GM12878 (cell line): Measurements from ENCODE around the gene PPP1R13L. TPM values are rescaled to one million over a fixed set of nuclear protein-coding genes. Genes with fewer than 3 reads are reported as not detected.

Experiments used
- ASH2L ChIP-seq: fragments of 300-600, 200-600 bp; sonication (generic); IDR thresholded peaks from 2 replicates; pipeline ENCODE4 v1.6.1; 2017; ENCODE audit warnings: low read depth, mild to moderate bottlenecking, borderline replicate concordance
- ATF2 ChIP-seq: IDR thresholded peaks from 2 replicates; pipeline ENCODE4 v1.6.1; 2012; ENCODE audit warnings: low read length, inconsistent platforms
- BHLHE40 ChIP-seq, 2 experiments: fragments of 450-650 bp in 1 of 2; IDR thresholded peaks; 2 replicates each; pipeline ENCODE4 v1.6.1; 2011 to 2017; ENCODE audit warnings: low read depth in 2 of 2, borderline replicate concordance in 1 of 2, improper control_type of control experiment in 1 of 2, low read length in 1 of 2, mild to moderate bottlenecking in 1 of 2
- CREB1 ChIP-seq: IDR thresholded peaks from 2 replicates; pipeline ENCODE4 v1.6.1; 2012; ENCODE audit warnings: low read depth, mild to moderate bottlenecking, inconsistent platforms
- CUX1 ChIP-seq: IDR thresholded peaks from 2 replicates; pipeline ENCODE4 v1.6.1; 2012; ENCODE audit warnings: improper control_type of control experiment, low read depth, low read length; ENCODE audit not compliant: insufficient replicate concordance
- EZH2 ChIP-seq: IDR thresholded peaks from 2 replicates; pipeline ENCODE4 v1.6.1; 2012; ENCODE audit warnings: low read depth, mild to moderate bottlenecking, control low read depth, inconsistent platforms, low read length, borderline replicate concordance; ENCODE audit not compliant: control insufficient read depth
- HDAC2 ChIP-seq: fragments of 200-600 bp; sonication (generic); IDR thresholded peaks from 2 replicates; pipeline ENCODE4 v1.6.1; 2017
- JUNB ChIP-seq: IDR thresholded peaks from 2 replicates; pipeline ENCODE4 v1.6.1; 2016; ENCODE audit warnings: antibody characterized with exemption, mild to moderate bottlenecking
- KDM1A ChIP-seq: fragments of 200-600 bp; sonication (generic); IDR thresholded peaks from 2 replicates; pipeline ENCODE4 v1.6.1; 2016; ENCODE audit warnings: borderline replicate concordance
- KLF5 ChIP-seq: fragments of 450-650 bp; IDR thresholded peaks from 2 replicates; pipeline ENCODE4 v1.6.1; 2014; ENCODE audit warnings: mild to moderate bottlenecking; ENCODE audit not compliant: partially characterized antibody
- PML ChIP-seq: IDR thresholded peaks from 2 replicates; pipeline ENCODE4 v1.6.1; 2012; ENCODE audit warnings: low read length, inconsistent platforms
- POLR2A ChIP-seq: IDR thresholded peaks from 2 replicates; pipeline ENCODE4 v1.6.1; 2011; ENCODE audit warnings: low read depth, mild to moderate bottlenecking, low read length
- RELA ChIP-seq: fragments of 450-650 bp; IDR thresholded peaks from 2 replicates; pipeline ENCODE4 v1.8.0; 2014; ENCODE audit warnings: borderline replicate concordance; ENCODE audit not compliant: partially characterized antibody
- SIN3A ChIP-seq: IDR thresholded peaks from 2 replicates; pipeline ENCODE4 v1.6.1; 2012; ENCODE audit warnings: low read depth, low read length, improper control_type of control experiment
- SMARCA5 ChIP-seq: fragments of 450-650 bp; IDR thresholded peaks from 2 replicates; pipeline ENCODE4 v1.6.1; 2017; ENCODE audit warnings: mild to moderate bottlenecking
- SPI1 ChIP-seq: IDR thresholded peaks from 2 replicates; pipeline ENCODE4 v1.6.1; 2011; ENCODE audit warnings: low read depth, mild to moderate bottlenecking, low read length, moderate library complexity, borderline replicate concordance; ENCODE audit not compliant: insufficient read depth
- SREBF1 ChIP-seq: IDR thresholded peaks from 2 replicates; pipeline ENCODE4 v1.6.1; 2012; ENCODE audit warnings: mild to moderate bottlenecking, low read length
- STAT1 ChIP-seq: fragments of 450-650 bp; conservative IDR thresholded peaks from 2 replicates; pipeline ENCODE4 v1.6.1; 2014; ENCODE audit warnings: antibody characterized with exemption, mild to moderate bottlenecking
- STAT3 ChIP-seq: IDR thresholded peaks from 2 replicates; pipeline ENCODE4 v1.6.1; 2011; ENCODE audit warnings: low read depth, low read length, improper control_type of control experiment
- SUPT20H ChIP-seq: IDR thresholded peaks from 2 replicates; pipeline ENCODE4 v1.6.1; 2011; ENCODE audit warnings: low read depth, mild to moderate bottlenecking, low read length, moderate library complexity, borderline replicate concordance; ENCODE audit not compliant: control insufficient read depth
- USF1 ChIP-seq: IDR thresholded peaks from 2 replicates; pipeline ENCODE4 v1.6.1; 2011; ENCODE audit warnings: borderline replicate concordance, low read depth, mild to moderate bottlenecking, moderate library complexity, mixed read lengths, low read length; ENCODE audit not compliant: insufficient read depth; ENCODE audit errors: extremely low read length
- polyA plus RNA-seq, 11 experiments: library from polyadenylated mRNA; depleted of rRNA in 4 of 11; unstranded in 6 of 11; stranded (reverse) in 5 of 11; fragments of >200 nt; fragmentation: Nextera tagmentation in 4 of 11; fragmentation: Illumina TruSeq in 1 of 11; extraction: Ambion mirVana in 4 of 11; extraction: Trizol in 1 of 11; gene quantifications; 1 replicate in 1 of 11; 2 replicates in 10 of 11; pipeline versions ENCODE4 v1.2.1 to v1.2.3, GENCODE V29; 2011 to 2016; ENCODE audit warnings: inconsistent platforms in 2 of 11, missing spikeins in 2 of 11, low read depth in 1 of 11
- total RNA-seq, 4 experiments: library from RNA; depleted of rRNA in 3 of 4; stranded (reverse); fragments of >200 nt in 3 of 4; fragmentation: Illumina TruSeq in 1 of 4; extraction: Trizol in 1 of 4; gene quantifications; 2 replicates each; pipeline versions ENCODE4 v1.2.1 to v1.2.3, GENCODE V29; 2013 to 2021

The PPP1R13L gene
- total and polyA plus RNA-seq, 10 of the 15 experiments (the other 5 are each of a cell fraction or from before 2014, with no cell fraction given), result 0.40 to 10.0 (median 2.5) TPM

DNA sequence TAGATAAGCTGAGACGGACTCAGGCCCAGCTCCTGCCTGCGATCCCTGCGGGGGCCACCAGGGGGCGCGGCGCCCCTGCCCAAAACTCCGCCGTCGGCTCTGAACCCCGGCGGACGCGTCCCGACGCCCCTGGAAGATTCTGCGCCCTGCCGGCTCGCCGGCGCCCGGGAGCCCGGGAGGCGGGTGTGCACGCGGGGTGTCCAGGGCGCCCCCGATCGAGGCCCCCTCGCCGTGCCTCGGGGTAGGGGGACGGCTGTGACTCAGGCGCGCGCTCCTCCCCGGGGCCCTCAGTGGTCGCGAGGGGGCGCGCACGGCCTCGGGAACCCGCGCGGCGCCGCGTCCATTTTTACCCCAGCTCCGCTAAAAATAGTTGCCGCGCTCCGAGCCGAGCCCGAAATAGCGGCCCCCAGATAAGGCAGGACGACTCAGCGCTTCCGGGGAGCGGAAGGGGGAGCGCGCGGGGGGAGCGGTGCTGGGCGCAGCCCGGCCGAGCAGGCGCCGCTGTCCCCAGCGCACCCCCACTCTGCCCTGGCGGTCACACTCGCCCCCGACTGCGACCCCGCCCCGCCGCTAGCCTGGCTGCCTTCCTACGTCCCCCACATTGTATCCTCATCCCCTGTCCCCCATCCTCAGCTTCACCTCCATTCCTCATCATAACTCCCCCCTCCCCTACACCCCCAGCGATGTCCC lies 34.8 kb upstream of the PPP1R13L start (continued):
- TF ChIP-seq SUPT20H (no peak), SIN3A (0 out of 2 replicates have a peak, but pooled peaks have one; percentile 32), RELA (peak; percentile 47), STAT3 (no peak), EZH2 (no peak), CREB1 (0 out of 2 replicates have a peak, but pooled peaks have one; percentile 42), KDM1A (no peak), SMARCA5 (peak; percentile 98), CUX1 (no peak), ASH2L (peak; percentile 78; the same call in 1 of the 2 replicates), SPI1 (no peak), KLF5 (peak; percentile 89), STAT1 (peak; percentile 93; the same call in 1 of the 2 replicates), ATF2 (no peak), POLR2A (peak; percentile 59; the same call in 1 of the 2 replicates), PML (no peak), USF1 (no peak), HDAC2 (no peak), JUNB (no peak), SREBF1 (no peak), BHLHE40 (IDR thresholded peaks at IDR 0.05; ENCODE audit: borderline replicate concordance in 1 of 2, low read depth in 2 of 2, low read length in 1 of 2) (peak; percentile 18 to 74; a peak in 2 of 4 replicates)
